Smooth muscle cell (in vitro differentiated cells): ENCODE measurements around the gene KMT2C. TPM values are rescaled to one million over a fixed set of nuclear protein-coding genes. Genes with fewer than 3 reads are reported as not detected.

Source experiments
- DNase-seq: peaks from one replicate; lab custom pipeline; 2025; ENCODE audit not compliant: unreplicated experiment; lab: John Stamatoyannopoulos, UW
- H2AFZ ChIP-seq: fragments of 200-600 bp; sonication (generic); 2 replicates; pipeline ENCODE4 v1.6.0; 2016; ENCODE audit warnings: antibody characterized with exemption, low read depth, mild to moderate bottlenecking
- H3F3A ChIP-seq: fragments of 200-600 bp; sonication (generic); 2 replicates; pipeline ENCODE4 v1.6.0; 2017; ENCODE audit warnings: antibody characterized with exemption, low read depth
- H3K27ac ChIP-seq: fragments of 200-600 bp; sonication (generic); 2 replicates; pipeline ENCODE4 v1.5.1; 2016; ENCODE audit warnings: low read depth, mild to moderate bottlenecking
- H3K27me3 ChIP-seq: fragments of 200-600 bp; sonication (generic); 2 replicates; pipeline ENCODE4 v1.6.1; 2016; ENCODE audit warnings: low read depth, mild to moderate bottlenecking
- H3K36me3 ChIP-seq: fragments of 200-600 bp; sonication (generic); 2 replicates; pipeline ENCODE4 v1.5.1; 2016; ENCODE audit warnings: low read depth
- H3K4me1 ChIP-seq: fragments of 200-600 bp; sonication (generic); 2 replicates; pipeline ENCODE4 v1.5.1; 2016; ENCODE audit warnings: low read depth
- H3K4me2 ChIP-seq: fragments of 200-600 bp; sonication (generic); 2 replicates; pipeline ENCODE4 v1.6.0; 2016; ENCODE audit warnings: mild to moderate bottlenecking
- H3K4me3 ChIP-seq: fragments of 200-600 bp; sonication (generic); 2 replicates; pipeline ENCODE4 v1.5.1; 2016; ENCODE audit warnings: mild to moderate bottlenecking
- H3K79me2 ChIP-seq: fragments of 200-600 bp; sonication (generic); 2 replicates; pipeline ENCODE4 v1.6.0; 2016; ENCODE audit warnings: low read depth, mild to moderate bottlenecking
- H3K9ac ChIP-seq: fragments of 200-600 bp; sonication (generic); 2 replicates; pipeline ENCODE4 v1.6.0; 2016; ENCODE audit warnings: low read depth
- H3K9me3 ChIP-seq: fragments of 200-600 bp; sonication (generic); replicated peaks from 2 replicates; pipeline ENCODE4 v1.5.1; 2016; ENCODE audit warnings: low read depth
- H4K20me1 ChIP-seq: fragments of 200-600 bp; sonication (generic); 2 replicates; pipeline ENCODE4 v1.6.0; 2016; ENCODE audit warnings: low read depth
- WGBS: methylation state at CpG from one replicate; pipeline ENCODE4 v1.1.7; 2016; ENCODE audit warnings: low lambda C conversion rate; 5-methylcytosine and 5-hydroxymethylcytosine counted together
- polyA plus RNA-seq: library from polyadenylated mRNA; unstranded; fragments of >200 nt; fragmentation: Nextera tagmentation; extraction: Ambion mirVana; gene quantifications from 2 replicates; pipeline ENCODE4 v1.2.1, GENCODE V29; 2016
- total RNA-seq: library from RNA; depleted of rRNA; stranded (reverse); fragments of >200 nt; gene quantifications from 2 replicates; pipeline ENCODE4 v1.2.3, GENCODE V29; 2014
- TF ChIP-seq, protein P1 (sequence below): fragments of 200-600 bp; sonication (generic); IDR thresholded peaks from 2 replicates; pipeline ENCODE4 v1.5.1; 2017; ENCODE audit warnings: borderline replicate concordance, mild to moderate bottlenecking, antibody characterized with exemption; ENCODE audit not compliant: insufficient read depth, poor library complexity, severe bottlenecking

Gene KMT2C
- total and polyA plus RNA-seq, 2 experiments from 2014 or later: 10.1 to 36.7 TPM

GRCh38 chr7:152330827-152331226, 105.0 kb downstream of the KMT2C start:
- Histone ChIP-seq H3K4me3 (no peak overlapping the region), H4K20me1 (peaks cover 86% of the 10 kb centered on the region), H2AFZ (no peak overlapping the region), H3K79me2 (peaks cover 62% of the 10 kb centered on the region), H3K4me1 (no peaks in the 10 kb centered on the region), H3F3A (no peaks in the 10 kb centered on the region), H3K36me3 (peaks cover 12% of the 10 kb centered on the region), H3K27ac (no peak overlapping the region), H3K9me3 (no peaks in the 10 kb centered on the region), H3K4me2 (no peak overlapping the region), H3K9ac (no peak overlapping the region), H3K27me3 (no peaks in the 10 kb centered on the region)
- TF ChIP-seq, protein P1, sequence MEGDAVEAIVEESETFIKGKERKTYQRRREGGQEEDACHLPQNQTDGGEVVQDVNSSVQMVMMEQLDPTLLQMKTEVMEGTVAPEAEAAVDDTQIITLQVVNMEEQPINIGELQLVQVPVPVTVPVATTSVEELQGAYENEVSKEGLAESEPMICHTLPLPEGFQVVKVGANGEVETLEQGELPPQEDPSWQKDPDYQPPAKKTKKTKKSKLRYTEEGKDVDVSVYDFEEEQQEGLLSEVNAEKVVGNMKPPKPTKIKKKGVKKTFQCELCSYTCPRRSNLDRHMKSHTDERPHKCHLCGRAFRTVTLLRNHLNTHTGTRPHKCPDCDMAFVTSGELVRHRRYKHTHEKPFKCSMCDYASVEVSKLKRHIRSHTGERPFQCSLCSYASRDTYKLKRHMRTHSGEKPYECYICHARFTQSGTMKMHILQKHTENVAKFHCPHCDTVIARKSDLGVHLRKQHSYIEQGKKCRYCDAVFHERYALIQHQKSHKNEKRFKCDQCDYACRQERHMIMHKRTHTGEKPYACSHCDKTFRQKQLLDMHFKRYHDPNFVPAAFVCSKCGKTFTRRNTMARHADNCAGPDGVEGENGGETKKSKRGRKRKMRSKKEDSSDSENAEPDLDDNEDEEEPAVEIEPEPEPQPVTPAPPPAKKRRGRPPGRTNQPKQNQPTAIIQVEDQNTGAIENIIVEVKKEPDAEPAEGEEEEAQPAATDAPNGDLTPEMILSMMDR: no peak
- no peak for DNase-seq
- WGBS: 84% methylated on average over 2 of the region's 2 CpGs

DNA sequence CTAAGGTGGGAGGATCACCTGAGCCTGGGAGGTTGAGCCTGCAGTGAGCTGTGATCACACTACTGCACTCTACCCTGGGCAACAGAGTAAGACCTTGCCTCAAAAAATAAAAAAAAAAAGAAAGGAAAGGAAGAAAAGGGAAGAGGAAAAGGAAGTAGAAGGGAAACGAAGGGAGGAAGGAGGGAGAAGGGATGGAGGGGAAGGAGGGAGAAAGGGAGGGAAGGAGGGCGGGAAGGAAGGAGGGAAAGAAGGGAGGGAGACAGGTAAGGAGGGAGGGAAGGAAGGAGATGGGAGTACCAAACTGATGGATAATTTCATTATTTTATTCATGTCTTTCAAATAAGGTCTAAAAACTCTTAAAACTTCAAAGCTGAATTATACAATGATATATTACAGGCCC, 106.3 kb downstream of the KMT2C start:
- no peak overlapping the region for H3K27ac ChIP-seq
- H3K9ac ChIP-seq: no peak overlapping the region
- no peak for DNase-seq
- no CpG with 5 or more reads among the region's 2 CpGs for WGBS
- H3K27me3 ChIP-seq: no peaks in the 10 kb centered on the region
- no peak overlapping the region for H3K4me3 ChIP-seq
- no peaks in the 10 kb centered on the region for H3F3A ChIP-seq
- no peak overlapping the region for H2AFZ ChIP-seq
- H3K4me1 ChIP-seq: no peaks in the 10 kb centered on the region
- no peak overlapping the region for H3K4me2 ChIP-seq
- peaks cover 77% of the 10 kb centered on the region for H4K20me1 ChIP-seq
- TF ChIP-seq, protein P1: no peak
- H3K9me3 ChIP-seq: no peaks in the 10 kb centered on the region
- H3K79me2 ChIP-seq: peaks cover 61% of the 10 kb centered on the region
- peaks cover 12% of the 10 kb centered on the region for H3K36me3 ChIP-seq

- Histone ChIP-seq H3K9me3 (no peaks in the 10 kb centered on the region), H3K27ac (no peak overlapping the region), H3K27me3 (no peaks in the 10 kb centered on the region), H3K4me2 (no peak overlapping the region), H3K79me2 (peaks cover 57% of the 10 kb centered on the region), H3K4me3 (no peak overlapping the region), H3K4me1 (no peaks in the 10 kb centered on the region), H3K36me3 (peaks cover 12% of the 10 kb centered on the region), H4K20me1 (peaks cover 75% of the 10 kb centered on the region), H3F3A (no peaks in the 10 kb centered on the region), H3K9ac (no peak overlapping the region), H2AFZ (no peak overlapping the region)
- TF ChIP-seq, protein P1: no peak
- DNase-seq: no peak
- 100% methylated on average over 1 of the region's 1 CpG for WGBS
Observed at GRCh38 chr7:152328234-152328633, 107.6 kb downstream of the KMT2C start.

- 89% methylated on average over 2 of the region's 2 CpGs for WGBS
- Histone ChIP-seq H3K9me3 (no peaks in the 10 kb centered on the region), H3K4me2 (no peak overlapping the region), H3F3A (no peaks in the 10 kb centered on the region), H3K27me3 (no peaks in the 10 kb centered on the region), H4K20me1 (peaks cover 91% of the 10 kb centered on the region), H3K79me2 (peaks cover 77% of the 10 kb centered on the region), H3K4me1 (no peaks in the 10 kb centered on the region), H3K27ac (no peak overlapping the region), H3K4me3 (no peak overlapping the region), H2AFZ (no peak overlapping the region), H3K36me3 (no peaks in the 10 kb centered on the region), H3K9ac (no peak overlapping the region)
- TF ChIP-seq, protein P1: no peak
- no peak for DNase-seq
Observed at GRCh38 chr7:152315845-152316244, 120.0 kb downstream of the KMT2C start.
